Activated CD8-positive, alpha-beta memory T cell treated with anti-CD3 and anti-CD28 coated beads, Interleukin-2, amount 50 U/mL, for 48 hours (primary cell): ENCODE data around the gene CFAP54.
"Not testable (repeated sequence)": the region's sequence is repeated elsewhere in the genome, so short reads cannot be mapped to it uniquely, and the experiment has no call there.

Experiments used
- DNase-seq: peaks from one replicate; pipeline ENCODE4 v3.0.0-alpha.2; 2020

The CFAP54 gene

DNA sequence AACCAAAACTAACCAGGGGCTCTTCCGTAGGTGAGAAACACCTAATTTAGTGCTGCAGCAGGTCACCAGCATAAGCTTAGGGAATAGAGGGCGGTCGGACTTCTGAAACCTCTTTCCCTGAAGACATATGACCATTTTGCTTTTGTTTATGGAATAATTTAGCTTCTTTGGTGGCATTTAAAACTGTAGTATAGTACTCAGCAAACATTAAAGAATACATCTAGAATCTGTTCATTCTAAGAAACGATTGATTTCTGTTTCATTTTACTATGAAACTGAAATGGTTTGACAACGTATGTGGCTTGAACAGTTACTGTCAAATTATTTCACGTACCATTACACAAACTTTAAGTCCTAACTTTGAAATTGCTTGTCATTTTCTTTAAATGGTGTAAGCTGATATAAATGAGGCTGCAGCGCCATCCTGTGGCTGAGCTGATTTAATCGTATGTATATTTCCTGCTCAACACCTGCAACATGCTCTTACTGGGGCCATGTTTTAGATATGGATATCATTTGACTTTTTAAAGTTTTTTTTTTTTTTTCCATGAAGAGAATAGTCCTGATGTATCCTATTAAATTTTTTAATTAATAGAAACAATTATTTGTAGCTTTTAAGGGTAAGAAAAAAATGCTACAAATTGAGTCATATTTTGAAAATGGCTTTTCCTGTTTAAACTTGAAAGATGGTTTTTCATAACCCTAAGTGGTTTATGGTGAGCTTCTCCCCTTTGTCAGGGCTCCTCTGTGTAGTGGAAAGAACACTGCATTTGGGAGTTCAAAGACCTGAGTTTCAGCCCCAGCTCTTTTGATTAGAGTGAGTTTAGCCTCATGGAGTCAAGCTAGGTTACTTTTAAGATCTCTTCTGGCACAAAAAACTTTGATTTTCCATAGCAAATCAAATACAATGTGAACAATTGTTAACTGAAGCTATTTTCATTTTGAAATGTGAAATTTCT lies 27.4 kb downstream of the CFAP54 start:
- DNase-seq: peak; percentile 89

DNA sequence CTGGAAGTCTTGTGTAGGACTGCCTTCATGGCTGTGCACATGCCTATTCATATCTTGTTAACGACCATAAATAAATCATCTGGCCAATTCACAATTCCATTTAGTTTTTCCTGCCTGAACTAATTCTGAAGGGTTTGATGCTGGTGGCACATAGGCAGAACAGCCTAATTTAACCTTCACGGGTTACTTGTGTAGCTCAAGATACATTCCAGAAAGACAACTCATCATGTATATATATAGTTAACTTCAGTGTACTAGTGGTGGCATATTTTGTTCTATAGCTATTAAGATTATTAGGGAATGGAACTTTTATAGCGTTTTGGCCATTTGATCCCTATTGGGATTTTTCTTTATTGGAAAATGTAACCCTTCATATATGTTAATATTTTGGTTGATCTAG lies 31.4 kb downstream of the CFAP54 start:
- DNase-seq: no peak

DNA sequence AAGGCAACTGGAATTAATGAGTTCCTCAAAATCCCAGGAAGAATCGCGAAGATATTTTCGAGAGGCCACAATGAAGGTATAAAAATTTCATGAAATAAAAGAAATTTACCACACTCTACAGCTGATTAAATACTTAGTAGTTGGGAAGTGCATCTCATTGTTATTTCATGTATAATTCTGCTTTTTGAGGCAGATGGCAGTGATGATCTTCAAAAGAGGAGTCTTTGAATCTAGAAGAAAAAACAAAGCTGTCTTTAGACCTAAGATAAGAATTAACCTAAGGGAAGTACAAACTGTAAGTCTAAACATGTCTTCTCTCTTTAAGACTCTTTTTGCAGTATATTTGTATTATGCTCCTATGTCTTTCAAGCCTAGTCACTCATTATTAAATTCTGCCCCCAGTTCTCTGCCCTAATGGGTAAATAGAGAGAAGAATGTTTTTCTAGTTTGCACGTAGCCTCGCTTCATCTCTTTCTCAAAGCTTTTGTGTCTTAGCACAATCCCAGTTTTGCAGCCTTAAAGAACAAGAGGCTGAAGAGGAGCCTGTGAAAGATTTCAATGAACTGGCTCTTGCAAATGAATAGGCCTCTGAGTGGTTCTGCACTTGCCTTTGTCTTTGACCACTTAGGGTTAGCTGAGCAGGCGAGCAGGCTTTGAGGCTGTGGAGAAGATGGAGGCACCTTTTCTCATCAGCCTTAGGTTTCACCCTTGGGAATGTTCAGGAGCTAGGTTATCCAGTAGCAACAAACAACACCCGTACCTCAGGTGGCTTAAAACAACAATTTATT lies 32.7 kb downstream of the CFAP54 start:
- DNase-seq: no peak

DNA sequence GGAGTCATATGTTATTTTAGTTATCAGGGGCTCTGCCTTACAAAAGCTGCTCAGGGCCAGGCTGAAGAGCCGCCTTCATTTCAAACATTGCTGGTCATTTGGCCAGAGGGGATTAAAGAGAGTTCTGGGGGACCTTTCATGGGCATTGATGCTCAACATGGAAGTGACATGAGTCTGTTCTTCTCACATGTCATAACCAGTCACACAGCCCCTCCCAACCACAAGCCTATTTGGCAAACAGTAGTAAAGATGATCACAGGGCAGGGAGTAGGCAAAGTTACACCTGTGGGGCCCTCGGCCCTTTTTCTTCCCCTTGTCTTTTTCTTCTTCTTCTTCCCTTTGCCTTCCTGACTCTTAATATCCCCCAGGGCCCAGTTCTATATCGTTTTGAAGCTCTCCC lies 33.3 kb downstream of the CFAP54 start:
- no peak for DNase-seq

DNA sequence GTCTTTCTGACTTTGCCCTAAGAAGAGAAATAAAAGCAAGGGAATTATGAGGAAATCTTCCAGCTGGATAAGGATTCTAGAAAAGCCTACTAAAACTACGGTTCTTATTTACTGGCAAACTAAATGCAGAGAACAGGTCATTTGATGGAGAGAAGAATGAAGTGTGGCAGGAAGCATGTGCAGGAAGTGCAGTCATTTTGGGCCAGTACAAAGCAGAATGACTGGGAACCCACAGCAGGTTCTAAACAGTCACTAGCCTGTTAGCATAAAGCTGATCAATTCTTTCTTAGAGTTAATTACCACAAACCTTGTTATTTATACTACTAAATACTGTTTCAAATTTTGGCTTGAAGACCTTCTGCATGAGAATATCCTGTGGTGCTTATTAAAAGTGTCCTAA lies 36.7 kb downstream of the CFAP54 start:
- no peak for DNase-seq

DNA sequence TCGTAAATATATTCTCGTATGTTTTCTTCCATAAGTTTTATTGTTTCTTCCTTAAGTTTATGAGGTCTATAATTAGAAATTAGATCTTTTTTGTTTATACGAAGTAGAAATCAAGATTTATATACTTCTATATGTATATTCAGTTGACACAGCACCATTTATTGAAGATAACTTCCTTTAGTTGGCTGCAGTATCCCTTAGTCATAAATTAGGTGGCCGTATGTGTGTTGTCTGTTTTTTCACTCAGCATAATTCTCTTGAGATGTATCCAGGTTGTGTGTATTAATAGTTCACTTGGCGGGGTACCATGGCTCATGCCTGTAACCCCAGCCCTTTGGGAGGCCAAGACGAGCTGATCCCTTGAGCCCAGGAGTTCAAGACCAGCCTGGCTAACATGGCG lies 40.5 kb downstream of the CFAP54 start:
- DNase-seq: no peak

DNA sequence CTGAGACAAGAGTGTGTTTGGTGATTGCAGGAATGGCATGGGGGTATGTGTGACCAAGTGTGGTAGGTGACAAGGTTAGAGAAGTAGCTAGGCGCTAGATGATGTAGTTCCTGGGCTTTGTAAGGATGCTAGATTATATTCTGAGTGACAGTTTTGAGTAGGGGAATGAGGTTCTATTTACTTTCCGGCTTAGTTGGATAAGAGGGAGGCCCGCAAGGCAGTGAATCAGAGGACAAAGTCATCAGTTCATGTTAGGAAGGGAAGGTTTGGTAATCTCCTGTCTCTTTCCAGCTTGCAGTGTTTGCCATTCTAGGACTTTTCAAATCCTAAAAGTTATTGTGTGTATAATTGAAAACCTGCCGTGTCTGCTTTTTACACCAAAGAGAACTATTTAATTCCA lies 45.0 kb downstream of the CFAP54 start:
- no peak for DNase-seq

DNA sequence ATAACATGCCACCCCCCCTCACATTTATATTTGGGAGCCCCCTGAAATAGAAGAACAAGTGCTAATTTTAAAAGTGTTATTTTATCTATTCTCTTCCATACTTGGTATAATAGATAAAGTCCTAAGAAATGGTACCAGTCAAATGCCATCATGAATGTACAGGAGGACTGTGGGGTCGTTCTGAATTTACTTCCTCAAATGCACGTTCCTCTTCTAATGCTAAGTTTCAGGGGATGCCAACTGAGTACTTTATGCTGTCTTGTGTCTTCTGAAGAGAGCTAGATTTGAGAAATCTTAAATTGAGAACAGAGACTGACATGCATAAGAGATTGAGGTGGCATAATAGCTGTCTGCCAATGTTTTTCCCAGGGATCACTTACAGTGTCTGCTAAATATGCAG lies 59.0 kb downstream of the CFAP54 start:
- DNase-seq: no peak

DNA sequence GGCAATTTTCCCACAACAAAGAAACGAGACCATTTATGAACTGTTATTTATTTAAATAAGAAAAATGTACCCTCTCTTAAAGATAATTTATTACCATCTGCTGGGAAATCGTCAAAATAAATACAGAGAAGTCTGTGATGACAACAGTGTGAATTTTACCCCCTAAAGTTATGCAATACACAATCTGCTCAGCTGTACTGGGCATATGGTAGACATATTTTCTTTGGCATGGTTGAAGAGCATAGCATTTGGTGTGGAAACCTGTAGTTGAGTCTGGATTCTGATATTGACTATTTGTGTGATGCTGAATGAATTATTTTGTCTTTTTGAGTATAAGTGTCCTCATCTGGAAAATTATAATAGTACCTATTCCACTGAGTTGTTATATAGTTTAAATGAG lies 60.0 kb downstream of the CFAP54 start:
- no peak for DNase-seq

DNA sequence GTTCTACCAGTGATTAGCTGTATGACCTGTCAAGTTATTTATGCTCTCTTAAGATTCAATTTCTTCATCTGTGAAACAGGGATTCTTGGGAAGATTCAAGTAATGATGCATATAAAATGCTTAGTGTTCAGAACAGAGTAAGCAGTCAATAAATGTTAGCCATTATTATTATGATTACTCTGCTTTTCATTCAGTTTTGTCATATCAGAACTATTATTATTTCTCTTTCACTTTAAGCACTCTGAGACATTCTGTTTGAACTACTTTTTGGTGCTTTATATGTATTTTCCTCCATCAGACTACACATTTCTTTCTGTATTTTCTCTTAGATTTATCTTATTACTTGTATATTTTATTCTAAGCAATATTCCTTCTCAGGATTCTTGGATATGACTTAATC lies 81.2 kb downstream of the CFAP54 start:
- DNase-seq: no peak

DNA sequence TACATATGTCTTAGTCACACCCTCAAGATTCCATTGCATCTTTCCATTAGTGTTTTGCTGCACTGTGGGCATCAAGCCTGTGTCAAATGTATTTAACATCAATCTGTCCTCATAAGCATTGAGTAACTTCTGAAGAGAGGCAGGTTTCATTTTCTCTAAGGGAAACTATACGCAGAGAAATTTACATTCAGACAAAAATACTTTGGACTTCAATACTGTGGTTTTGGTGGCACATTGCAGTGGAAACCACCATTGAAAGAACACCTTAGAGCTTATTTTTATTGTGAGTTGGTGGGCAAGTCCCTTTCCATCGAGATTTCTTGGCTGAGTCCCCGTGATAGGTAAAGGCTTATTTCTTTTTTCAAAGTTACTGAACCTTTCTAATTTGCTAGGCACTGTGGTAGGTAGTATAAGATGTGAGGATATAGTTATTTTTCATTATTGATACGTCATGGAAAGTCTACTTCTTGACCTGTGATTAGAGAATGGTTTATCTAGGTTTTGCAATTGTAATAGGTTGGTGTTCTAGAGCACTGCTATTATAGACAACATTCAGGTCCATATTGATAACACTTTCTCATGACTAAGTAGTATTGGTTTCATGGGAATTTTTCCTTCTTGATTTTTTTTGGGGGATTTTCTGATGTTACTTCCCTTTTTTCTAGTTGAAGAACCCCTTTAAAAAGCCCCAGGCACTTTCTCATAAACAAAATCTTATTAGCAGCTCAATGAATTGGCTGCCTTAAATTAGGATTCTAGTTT lies 81.9 kb downstream of the CFAP54 start:
- no peak for DNase-seq

DNA sequence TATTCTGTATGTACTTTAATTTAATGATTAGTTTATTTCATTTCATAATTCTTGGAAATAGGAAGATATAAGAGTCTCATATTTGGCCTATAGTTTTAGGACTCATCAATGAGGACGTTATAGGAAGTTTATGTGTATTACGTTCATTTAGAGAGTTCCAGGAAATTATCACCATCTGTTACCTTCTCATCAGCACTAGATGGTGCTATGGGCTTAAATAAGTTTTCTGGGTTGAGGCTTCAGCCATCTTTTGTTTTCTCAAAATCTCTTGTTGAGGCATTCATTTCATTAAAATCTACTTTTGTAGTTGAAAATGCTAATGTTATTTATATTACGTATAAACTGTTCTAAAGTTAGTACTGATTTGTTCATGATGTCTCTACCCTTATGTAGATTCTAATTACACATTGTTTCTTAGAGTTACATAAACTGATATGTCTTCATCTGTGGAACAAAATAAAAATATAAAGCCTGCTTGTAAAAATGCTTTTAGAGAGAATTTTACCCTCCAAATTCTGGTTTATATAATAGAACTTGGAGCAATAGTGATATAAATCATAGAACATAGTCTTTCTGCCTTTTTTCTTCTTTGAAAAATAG lies 89.2 kb downstream of the CFAP54 start:
- no peak for DNase-seq

DNA sequence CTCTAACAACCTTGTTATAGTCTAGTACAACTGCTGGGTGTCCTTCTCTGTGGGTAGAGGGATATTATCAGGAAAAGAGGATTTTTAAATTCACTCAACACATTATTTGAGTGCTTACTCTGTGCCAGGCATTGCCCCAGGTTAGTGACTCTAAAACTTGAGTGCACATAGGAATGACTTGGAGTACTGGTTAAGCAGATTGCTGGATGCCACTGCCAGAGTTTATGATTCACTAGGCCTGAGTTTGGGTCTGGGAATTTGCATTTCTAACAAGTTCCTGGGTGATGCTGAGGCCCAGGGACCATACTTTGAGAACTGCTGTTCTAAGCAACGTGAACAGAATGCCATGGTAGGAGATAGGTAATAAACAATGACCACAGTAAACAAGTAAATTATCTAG lies 96.6 kb downstream of the CFAP54 start:
- DNase-seq: no peak

DNA sequence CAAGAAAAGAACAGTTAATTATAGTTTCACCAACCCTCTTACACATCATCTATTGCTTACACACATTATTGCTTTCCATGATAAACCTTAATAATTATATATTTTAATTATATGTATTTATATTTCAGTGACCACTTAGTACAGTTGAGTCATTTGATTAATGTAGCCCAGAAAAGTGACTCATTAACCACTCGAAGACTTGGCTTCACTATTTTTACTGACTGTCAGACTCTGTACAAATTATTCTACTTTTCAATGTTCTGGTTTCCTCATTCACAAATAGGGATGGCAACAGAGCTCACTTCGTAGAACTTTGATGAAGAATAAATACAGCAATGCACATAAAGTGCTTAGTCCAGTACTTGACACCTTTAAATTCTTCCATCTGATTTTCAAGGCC lies 98.3 kb downstream of the CFAP54 start:
- DNase-seq: no peak

DNA sequence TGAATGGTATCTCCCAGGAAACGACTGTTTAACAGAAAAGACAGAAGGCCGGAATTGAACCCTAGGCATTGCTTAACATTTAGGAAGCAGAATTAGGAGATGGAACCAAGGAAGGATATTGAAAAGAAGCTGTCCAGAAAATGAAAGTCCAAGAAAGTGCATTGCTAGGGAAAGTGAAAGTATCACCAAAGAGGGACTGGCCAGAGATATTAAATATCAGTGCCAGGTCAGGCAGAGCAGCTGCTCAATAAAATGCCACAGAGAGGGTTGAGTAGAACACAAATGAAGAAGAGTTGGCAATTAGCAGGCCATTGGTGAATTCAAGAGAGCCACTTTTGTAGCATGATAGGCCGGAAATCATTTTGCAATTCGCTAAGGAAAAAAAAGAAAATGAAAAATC lies 101.6 kb downstream of the CFAP54 start:
- DNase-seq: no peak

DNA sequence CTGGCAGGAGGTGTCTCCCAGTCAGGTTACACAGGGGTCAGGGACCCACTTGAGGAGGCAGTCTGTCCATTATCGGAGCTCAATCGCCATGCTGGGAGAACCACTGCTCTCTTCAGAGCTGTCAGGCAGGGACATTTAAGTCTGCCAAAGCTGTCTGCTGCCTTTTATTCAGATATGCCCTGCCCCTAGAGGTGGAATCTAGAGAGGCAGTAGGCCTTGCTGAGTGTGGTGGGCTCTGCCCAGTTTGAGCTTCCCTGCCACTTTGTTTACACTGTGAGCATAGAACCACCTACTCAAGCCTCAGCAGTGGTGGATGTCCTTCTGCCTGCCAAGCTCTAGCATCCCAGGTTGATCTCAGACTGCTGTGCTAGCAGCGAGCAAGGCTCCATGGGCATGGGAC lies 115.0 kb downstream of the CFAP54 start:
- not testable (repeated sequence) for DNase-seq

DNA sequence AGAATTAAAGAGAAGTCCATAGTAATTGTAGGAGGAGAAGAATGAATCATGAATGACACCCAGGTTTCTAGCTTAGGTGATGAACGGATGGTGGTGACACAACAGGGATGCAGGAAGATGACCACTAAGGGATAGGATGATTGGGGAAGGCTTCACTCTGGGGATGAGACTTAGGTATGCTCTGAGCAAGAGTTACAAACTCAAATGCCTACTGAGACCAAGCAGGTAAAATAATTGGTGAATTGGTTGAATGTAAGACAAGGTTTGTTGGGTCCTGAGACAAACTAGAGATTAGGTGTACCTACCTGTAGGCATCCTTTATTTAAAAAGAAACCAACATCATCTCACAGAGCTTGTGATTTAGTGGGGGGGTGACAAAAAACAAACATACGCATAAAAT lies 116.3 kb downstream of the CFAP54 start:
- DNase-seq: no peak

DNA sequence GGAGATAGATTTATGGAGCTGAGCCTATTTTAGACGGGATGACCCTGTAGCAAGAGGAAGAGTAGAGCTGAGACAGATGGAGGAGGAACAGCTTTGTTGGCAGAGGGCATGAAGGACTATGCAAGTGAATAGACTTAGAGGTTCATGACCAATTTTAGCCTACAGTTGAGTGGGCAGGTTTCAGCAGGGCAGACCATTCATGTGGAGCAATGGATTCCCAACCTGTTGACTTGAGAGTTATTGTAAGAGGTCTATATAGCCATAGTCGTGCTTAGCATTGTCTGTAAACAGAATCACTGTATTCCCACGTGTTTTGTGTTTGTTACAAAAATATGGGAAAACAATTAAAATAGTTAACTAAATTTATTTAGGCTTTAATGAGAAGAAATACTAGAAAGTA lies 116.8 kb downstream of the CFAP54 start:
- no peak for DNase-seq

DNA sequence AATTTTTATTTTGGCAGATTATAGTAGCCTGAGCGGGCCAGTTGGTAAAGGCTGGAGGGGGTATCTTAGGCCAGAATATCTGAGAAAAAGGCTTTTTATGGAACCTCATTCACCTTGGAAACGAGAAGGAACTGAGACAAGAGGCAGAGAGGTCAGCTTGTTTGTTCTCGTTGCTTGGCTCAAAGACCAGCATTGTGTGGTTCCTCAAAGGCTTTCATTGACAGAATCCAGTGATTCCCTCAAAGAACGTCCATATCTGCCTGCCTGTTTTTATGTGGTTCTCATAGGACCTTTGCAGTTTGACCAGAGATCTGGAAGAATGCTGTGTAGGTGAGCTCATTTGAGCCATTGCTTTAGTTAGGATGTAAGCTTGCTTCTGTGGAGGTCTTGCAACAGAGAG lies 117.3 kb downstream of the CFAP54 start:
- no peak for DNase-seq

DNA sequence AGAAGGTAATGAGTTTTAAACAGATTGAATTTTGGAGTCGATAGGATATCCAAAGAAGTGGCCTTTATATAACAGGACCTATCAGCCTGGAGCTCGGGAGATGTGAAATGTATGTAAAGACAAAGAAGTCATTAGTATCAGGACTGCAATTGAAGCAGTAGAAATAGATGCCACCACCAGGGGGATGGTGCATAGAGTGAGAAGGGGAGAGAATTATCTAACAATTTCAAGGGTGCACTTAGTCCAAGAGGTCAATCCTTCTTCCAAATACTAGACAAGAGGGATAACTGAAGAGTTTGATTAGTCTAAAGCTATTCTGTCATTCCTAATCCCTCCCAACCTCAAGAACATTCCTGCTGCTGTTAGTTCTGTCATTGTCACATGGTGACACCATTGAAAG lies 127.8 kb downstream of the CFAP54 start:
- DNase-seq: no peak

DNA sequence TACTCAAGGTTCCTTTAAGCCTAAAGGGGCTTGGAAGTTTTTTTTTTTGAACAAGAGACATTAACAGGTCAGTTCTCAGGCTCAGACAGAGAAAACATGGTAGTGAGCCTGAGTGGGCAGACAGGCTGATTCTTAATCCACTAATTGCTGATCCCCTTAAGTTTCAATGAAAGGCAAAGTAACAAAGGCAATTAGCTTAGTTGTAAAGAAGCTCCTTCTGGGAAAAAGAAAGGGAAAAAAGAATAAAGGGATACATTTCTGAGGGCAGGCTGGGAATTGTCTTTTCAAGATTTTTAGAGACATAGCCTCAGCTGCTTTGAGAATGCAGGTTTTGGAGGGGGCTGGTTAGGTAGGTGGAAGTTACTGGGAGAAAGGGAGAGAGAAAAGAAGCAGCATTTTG lies 133.8 kb downstream of the CFAP54 start:
- no peak for DNase-seq

DNA sequence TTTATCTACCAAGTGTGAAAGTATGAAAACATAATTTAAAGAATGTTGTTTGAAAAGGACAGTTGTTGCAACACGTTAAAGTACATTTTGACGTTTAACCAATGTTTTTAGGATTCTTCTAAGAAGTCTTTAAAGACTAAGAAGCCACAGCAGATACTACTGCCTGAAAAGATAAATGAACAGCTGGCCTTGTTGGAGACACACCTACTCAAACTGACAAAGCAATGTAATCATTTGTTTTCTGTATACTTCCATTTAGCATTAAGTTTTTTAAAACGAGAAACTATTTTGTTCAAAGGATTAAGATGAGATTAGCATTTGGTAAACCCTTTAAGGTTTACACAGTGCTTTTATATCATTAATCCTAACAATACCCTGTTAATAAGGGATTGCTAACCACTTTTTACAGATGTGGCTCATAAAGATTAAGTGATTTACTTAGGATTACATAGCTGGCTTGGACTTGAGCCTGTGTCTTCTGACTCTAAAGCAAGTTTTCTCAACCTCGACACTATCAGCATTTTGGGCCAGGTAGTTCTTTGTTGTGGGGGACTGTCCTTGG lies 134.4 kb downstream of the CFAP54 start:
- DNase-seq: no peak

DNA sequence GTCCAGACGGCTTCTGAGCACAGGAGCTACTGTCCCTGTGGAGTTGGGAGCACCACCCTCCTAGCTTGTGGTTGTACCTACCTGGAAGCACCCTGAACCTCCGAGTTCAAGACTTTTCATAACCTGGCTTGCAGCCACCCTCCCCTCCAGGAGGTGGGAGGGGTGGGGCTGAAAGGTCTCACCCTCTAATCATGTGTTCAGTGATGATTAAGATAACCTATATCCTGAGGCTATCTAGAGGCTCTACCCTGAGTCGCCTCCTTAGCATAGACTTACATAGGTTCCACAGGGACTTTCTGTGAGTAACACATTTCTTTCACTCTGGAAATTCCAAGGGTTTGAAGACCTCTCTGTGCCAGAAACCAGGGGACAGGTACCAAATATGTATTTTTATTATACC lies 146.5 kb downstream of the CFAP54 start:
- no peak for DNase-seq
